Measurements from ENCODE around the gene KRT82.

Gene KRT82

DNA sequence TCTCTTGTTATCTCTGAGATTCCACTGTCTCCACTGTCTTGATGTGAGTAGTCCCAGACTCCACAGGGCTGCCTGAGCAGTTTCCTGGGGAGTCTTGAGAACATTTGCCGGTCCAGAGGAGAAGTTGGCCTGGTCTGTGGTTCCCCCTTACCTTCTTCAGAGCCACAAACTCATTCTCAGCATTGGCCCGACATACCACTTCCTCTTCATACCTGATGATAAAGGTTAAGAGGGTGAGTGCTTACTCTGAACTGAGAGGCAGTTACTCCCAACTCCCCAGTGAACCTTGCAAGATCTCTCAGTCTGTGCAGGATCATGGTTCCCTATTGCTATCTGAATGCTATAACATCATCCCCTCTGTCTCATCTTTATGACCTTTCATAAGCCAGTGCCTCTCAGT is 23.3 kb downstream of the KRT82 start:
- no peak for DNase-seq (ENCODE audit: low spot score)

DNA sequence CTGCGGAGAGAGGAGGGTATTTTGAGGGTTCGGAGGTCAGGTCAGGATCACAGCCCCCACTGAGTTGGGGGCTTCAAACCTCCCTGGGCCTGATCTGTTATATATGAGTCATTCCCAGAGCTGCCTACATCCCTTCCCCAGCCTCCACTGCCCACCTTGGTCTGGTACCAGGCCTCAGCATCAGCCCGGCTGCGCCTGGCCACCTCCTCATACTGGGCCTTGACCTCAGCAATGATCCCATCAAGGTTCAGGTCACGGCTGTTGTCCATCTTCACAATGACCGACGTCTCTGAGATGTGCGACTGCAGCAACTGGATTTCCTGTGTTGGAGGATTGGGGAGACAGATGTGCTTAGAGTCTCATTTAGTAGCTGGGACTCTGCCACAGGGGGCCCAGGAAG is 24.9 kb downstream of the KRT82 start:
- DNase-seq (ENCODE audit: low spot score) = no peak

- DNase-seq (ENCODE audit: low spot score) = peak; percentile 19
Measured at GRCh38 chr12:52380271-52380694, 25.9 kb downstream of the KRT82 start.

DNA sequence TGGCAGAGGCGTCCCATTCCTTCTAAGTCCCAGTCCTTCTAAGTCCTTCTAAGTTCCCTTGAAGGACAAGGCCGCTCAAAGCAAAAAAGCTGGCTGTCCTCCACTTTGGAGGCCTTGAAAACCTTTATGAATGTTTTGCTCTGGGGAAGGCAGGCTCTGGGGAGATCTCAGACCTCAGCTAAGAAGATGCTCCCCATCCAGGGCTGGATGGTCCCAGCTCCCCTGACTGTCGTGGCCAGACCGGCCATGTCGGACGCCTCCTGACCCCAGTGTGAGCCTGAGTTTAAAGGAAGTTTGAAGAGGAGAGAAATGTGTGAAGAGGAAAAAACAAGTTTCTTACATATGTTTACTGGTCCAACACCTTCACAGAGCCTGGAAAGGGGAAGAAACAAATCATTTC is 26.6 kb downstream of the KRT82 start:
- DNase-seq (ENCODE audit: low spot score) = no peak

DNA sequence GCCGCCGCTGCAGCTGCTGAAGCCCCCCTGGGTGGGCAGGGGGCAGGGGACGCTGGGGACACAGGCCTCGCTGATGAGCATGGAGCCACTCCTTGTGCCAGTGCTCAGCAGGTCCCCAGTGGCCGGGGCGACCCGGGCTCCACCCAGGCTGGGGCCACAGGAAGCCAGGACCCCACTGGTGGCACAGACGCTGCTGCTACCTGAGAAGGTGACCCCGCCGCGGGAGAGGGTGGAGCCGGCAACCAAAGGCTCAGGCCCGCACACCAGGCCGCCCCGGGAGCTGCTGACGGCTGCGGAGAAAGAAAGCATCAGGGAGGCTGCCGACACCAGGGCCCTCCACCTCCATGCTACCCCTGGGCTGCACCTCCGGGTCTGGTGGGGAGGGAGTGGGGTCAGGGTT is 28.0 kb downstream of the KRT82 start:
- no peak for DNase-seq (ENCODE audit: low spot score)

DNA sequence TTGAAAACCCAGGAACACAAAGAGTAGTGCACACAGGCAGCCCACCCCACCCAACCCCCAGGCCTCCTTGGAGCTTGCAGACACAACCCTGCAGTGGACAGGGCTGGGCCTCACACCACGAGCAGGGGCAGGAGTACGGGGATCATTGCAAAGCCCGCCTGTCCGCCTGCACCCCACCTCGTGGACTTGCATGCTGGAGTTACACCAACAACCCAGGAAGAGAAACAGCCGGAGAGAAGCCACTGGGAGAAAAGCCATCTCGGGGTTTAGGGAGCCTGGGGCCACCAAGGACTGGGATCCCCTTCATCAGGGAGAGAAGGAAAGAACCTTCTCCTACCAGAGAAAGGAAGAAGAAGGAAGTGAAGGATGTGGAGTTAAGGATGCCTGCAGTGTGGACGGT is 28.9 kb downstream of the KRT82 start:
- DNase-seq (ENCODE audit: low spot score) = no peak

- DNase-seq (ENCODE audit: low spot score) = peak; percentile 89
Measured at GRCh38 chr12:52372216-52373154, 33.6 kb downstream of the KRT82 start.

- no peak for DNase-seq (ENCODE audit: low spot score)
Measured at GRCh38 chr12:52371716-52372115, 34.4 kb downstream of the KRT82 start.

DNA sequence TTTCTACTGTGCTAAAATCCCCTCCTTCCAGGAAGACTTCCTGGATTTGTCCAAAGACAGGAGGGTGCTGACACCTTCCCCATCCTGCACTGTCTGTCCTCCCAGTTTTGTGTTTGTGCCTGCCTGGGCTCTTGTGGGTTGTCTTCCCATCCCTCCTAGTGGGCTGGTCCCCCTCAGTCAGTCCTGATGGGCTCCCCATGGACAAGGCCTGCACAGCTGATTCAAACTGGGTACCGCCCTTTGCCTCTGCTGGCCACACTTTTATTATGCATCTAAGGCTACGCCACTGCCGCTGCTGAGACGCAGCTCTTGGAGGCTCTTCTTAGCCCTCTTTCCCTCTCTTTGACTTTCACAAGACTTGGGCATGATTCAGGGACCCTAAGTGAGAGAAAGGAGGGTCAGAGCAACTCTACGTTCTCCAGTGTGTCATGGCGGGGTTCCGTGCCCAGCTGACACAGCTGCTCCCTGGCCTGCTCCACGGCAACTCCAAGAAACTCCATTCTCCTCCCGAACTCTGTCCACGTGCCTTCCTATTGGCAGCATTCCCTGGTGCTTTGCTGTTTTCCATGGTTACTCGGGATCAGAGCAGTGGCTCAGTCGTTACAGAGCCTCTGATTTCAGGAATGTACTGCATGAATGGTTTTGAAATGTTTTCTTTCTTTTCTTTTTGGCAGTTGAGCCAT is 35.1 kb downstream of the KRT82 start:
- DNase-seq (ENCODE audit: low spot score) = peak; percentile 48

GRCh38 chr12:52369809-52370208 is 36.3 kb downstream of the KRT82 start:
- DNase-seq (ENCODE audit: low spot score) = no peak

DNA sequence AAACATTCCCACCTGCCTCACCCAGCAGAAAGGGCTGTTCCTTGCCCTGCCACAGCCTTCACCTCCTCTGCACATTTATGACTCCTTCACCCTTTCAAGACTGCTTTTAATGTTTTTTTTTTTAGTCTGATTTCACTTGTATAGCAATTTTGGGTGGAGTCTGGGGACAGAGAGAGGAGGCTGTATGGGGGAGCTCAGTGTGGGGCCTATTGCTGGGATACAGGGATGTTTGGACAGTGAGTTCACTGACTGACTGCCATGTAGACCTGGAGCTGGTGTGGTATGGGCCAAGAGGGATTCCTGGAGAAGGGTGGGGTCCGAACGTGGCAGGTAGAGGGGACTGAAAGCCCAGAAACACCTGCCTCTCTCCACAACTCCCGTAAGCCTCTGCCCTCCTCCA is 36.9 kb downstream of the KRT82 start:
- DNase-seq (ENCODE audit: low spot score) = no peak

DNA sequence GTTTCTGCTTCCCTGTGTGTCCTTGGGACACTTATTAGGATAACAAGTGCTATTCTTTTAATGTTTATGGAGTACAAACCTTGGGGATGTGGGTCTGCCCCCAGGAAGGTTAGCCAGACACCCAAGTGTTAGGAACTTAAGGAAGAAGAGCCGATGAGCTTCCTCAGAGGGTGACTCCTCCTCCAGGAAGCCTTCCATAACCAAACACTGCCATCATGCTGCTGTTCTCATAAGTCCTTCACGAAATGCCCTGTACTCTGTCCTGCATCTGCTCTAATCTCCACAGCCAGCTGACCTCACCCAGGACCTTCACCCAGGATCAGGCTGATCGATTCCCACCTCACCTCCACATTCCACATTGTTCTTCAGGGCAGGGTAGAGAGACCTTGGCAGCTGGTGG is 37.6 kb downstream of the KRT82 start:
- DNase-seq (ENCODE audit: low spot score) = no peak

DNA sequence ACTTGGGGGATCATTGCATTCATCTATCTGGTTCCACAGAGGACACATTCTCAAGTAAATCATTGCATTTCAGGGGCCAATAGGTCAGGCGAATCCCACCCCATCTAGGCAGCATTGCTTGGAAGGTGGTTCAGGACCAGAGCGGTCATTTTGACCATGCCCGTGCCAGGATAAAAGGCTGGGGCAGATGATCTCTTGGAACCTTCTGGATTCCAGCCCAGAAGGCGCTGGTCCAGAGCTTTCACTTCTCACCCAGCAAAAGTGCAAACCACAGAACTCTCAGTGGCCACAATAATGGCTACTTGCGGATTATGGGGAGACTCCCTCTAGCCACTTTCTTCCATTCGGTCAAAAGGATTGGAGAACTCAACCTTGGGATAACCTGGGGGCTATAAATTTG is 38.3 kb downstream of the KRT82 start:
- DNase-seq (ENCODE audit: low spot score) = no peak

DNA sequence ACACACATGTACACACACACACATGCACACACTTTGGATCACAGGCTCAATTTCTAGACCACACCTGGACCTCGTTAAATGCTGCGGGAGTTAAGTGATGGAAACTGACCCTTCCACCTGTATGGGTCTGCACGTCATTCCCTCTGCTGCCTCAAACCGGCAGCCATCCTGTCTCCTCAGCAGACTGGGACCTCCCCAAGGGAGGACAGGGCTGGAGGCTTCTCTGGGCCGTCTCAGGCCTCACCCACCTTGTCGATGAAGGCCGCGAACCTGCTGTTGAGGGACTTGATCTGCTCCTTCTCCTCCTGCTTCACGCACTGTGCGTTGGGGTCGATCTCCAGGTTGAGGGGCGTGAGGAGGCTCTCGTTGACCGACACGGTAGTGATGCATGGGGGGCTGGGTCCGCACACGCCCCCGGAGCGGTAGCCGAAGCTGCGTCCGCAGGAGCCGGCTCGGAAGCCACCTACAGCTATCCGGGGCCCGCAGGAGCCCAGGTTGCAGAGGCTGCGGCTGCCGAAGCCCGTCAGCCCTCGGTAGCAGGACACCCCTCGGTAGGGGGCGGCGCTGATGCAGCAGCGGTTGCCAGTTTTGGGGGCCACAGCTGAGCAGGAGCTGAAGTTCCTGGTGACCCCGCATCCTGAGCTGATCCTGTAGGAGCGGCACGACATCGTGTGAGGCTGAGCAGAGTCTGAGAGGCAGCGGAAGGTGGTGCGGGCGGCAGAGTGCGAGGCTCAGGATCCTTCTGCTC is 39.2 kb downstream of the KRT82 start, which contains the start of gene KRT85:
KRT85 (minus strand) TSS at position 744 of the 748 bp plus-strand sequence; CDS start at position 668, 76 bp downstream.
- DNase-seq (ENCODE audit: low spot score) = no peak

DNA sequence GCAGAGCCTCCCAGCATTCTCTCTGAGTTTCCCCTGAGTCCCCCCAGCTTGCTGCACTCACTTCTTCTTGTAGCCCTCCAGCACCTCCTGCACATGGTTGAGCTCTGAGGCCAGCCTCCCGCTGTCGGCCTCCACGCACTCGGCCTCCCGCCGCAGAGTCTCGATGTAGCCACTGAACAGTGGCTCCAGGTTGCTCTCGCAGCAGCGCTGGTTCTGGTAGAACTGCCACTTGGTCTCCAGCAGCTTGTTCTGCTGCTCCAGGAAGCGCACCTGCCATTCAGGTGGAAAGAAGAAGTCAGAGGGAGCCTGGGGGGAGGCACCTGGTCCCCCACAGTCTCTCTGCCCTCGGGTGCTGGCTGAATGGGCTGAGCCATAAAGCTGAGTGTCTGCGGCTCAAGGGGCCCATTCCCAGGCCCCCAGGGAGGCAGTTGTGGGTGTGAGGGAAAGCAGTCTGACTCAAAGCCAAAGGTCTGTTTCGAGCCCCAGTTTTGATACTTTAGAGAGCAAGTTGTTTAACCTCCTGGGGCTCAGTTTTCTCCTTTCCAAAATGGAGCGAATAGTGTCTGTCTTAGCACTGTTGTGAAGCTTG is 41.1 kb downstream of the KRT82 start:
- DNase-seq (ENCODE audit: low spot score) = no peak

GRCh38 chr12:52364061-52364460 is 42.1 kb downstream of the KRT82 start:
- DNase-seq (ENCODE audit: low spot score) = no peak

DNA sequence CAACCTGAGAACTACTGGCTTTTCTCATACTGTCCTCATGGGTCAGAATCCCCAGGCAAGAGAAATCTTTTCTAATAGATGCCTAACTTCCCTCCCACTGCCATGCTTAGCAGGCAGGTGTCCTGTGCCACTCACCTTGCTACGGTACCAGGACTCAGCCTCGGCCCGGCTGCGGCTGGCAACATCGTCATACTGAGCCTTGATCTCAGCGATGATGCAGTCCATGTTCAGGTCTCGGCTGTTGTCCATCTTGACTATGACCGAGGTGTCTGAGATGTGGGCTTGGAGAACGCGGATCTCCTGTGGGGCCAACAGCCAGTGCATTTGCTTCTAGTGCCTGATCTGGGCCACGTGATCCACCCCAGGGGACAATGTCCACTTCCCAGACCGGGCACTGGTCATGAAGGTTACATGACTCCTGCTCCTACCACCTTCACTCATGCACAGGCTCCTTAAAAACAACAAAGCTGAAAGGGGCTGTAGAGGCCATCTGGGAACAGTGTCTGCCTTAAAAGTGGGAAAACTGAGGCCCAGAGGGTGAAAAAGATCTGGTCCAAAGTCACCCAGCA is 42.9 kb downstream of the KRT82 start:
- DNase-seq (ENCODE audit: low spot score) = no peak

DNA sequence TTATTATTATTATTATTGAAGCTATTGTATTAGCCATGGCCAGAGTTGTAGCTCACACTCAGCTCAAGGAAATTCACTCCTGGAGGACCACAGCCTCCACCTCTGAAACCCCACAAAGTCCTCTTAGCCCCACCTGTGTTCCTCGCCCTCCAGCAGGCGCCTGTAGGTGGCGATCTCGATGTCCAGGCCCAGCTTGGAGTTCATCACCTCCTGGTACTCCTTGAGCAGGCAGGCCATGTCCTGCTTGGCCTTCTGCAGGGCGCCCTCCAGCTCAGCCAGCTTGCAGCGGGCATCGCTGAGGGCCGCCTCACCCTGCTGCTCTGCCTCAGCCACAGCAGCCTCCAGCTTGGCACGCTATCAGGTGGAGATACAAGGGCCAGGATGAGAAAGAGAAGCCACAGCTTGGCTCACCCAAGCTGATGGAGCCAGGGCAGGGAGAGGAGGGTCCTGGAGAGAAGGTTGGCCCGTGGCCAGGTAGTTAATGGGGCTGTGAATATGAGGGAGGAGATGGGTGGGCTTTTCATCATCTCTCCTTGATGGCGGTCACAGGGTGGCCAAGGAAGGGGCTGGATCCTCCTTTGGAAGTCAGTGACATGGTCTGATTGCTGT is 43.9 kb downstream of the KRT82 start:
- no peak for DNase-seq (ENCODE audit: low spot score)

- DNase-seq (ENCODE audit: low spot score) = no peak
Measured at GRCh38 chr12:52361553-52361952, 44.6 kb downstream of the KRT82 start.

DNA sequence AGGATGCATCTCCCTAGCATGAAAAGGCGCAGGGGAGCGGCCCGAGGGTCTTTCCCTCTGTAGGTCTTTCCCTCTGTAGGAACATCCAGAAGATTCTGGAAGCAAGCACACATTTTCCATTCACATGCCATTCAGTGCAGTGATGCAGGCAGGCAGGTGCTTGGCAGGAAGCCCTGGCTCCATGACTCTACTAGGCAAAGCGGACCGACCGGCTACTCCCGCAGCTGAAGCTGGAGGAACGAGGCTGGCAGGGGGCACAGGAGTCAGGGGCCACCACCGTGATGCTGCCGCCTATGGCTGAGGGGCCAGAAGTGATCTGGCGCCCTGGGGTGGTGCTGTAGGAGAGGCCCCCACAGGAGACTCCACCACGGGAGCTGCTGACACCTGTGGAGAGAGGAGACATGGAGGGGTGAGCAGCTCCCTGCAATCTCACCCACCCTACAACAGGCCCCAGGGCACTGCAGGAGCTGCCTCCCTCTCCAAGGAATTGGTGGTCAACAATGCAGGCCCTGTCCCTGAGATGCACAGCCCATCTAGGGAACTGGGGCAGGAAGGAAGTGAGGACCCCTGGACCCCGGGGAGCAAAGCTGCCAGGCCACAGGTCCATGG is 45.4 kb downstream of the KRT82 start:
- no peak for DNase-seq (ENCODE audit: low spot score)

DNA sequence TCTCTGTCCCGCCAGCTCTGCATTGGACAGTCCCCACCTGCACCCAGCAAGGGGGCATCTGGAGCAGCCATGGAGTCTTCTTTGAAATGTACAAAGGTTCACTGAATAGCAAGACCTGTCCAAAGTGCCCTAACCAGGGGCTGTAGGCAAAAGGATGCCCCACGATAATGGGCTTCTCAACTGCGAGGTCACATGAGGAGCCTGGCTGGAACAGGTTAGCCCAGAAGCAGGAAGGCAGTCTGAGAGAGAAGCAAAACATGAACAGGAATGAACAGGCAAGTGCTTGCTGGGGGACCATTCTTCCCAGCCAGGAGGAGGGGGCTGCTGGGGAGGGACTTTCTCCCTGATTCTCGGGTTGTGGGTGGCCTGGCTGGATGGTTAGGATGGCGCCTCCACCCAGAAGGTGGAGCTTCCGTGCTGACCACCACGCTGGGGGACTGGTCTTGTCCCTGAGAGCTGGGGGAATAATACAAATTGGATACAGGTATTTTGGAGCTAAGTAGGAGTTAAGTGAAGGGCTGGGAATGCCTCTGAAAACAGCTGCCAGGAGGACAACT is 46.0 kb downstream of the KRT82 start:
- no peak for DNase-seq (ENCODE audit: low spot score)
